ENCODE data around the gene SLF2. TPM values are rescaled to one million over a fixed set of nuclear protein-coding genes. Genes with fewer than 3 reads are reported as not detected.

The SLF2 gene
- total RNA-seq, 1 experiment from 2014 or later: 23.1 TPM

GRCh38 chr10:100902622-100903021 is 10.1 kb upstream of the SLF2 start:
- Histone ChIP-seq H3K9ac (ENCODE audit: extremely low read depth, insufficient read length, low read length) (no peak overlapping the region), H3K9me3 (ENCODE audit: control insufficient read depth, low read depth, low read length) (no peaks in the 10 kb centered on the region), H4K91ac (ENCODE audit: insufficient read length, low read depth, low read length) (no peak overlapping the region), H2BK15ac (ENCODE audit: low read depth, low read length) (no peak overlapping the region), H2BK12ac (ENCODE audit: insufficient read length, low read depth, low read length) (no peak overlapping the region), H3K18ac (ENCODE audit: insufficient read length, low read depth, low read length) (no peak overlapping the region), H3K14ac (ENCODE audit: insufficient read depth, low read length) (no peak overlapping the region), H2BK120ac (ENCODE audit: low read depth, low read length, poor library complexity, severe bottlenecking) (no peak overlapping the region), H3T11ph (ENCODE audit: low read length) (no peak overlapping the region), H3K4ac (ENCODE audit: low read depth, low read length) (no peak overlapping the region), H4K5ac (ENCODE audit: insufficient read length, low read depth, low read length) (no peak overlapping the region), H3K79me1 (ENCODE audit: insufficient read depth, low read depth, low read length, poor library complexity, severe bottlenecking) (no peaks in the 10 kb centered on the region), H2BK5ac (ENCODE audit: insufficient read length, low read length) (no peak overlapping the region), H2AK5ac (ENCODE audit: insufficient read length, low read length) (no peak overlapping the region), H3K4me1 (ENCODE audit: insufficient read depth, low read length) (no peaks in the 10 kb centered on the region), H2BK20ac (ENCODE audit: low read depth, low read length, poor library complexity, severe bottlenecking) (no peak overlapping the region), H3K27me3 (ENCODE audit: insufficient read depth, low read length) (no peaks in the 10 kb centered on the region), H3K27ac (ENCODE audit: insufficient read length, low read depth, low read length) (no peak overlapping the region), H3K23me2 (ENCODE audit: insufficient read length, low read depth, low read length, poor library complexity, severe bottlenecking) (no peaks in the 10 kb centered on the region), H2AFZ (ENCODE audit: low read length) (no peak overlapping the region), H3K23ac (ENCODE audit: insufficient read length, low read depth, low read length) (no peak overlapping the region), H3K79me2 (ENCODE audit: insufficient read depth, low read length) (no peaks in the 10 kb centered on the region), H3K4me2 (ENCODE audit: insufficient read depth, insufficient read length, low read length) (no peak overlapping the region), H4K20me1 (ENCODE audit: control insufficient read depth, insufficient read depth, insufficient read length) (no peaks in the 10 kb centered on the region), H4K8ac (replicated peaks; ENCODE audit: insufficient read length, low read depth, low read length) (no peak overlapping the region), H3K56ac (ENCODE audit: insufficient read length, low read depth, low read length) (no peak overlapping the region)
- H3K27me3 Mint-ChIP-seq (ENCODE audit: low read depth): peaks cover 3% of the 10 kb centered on the region
- H3K27ac Mint-ChIP-seq: no peak overlapping the region
- no peak for TF ChIP-seq CTCF (conservative IDR thresholded peaks at IDR 0.05)
- H3K36me3 Mint-ChIP-seq (ENCODE audit: insufficient read depth in 1 of 3, low read depth in 3 of 3): no peaks in the 10 kb centered on the region
- no CpG with 5 or more reads among the region's 7 CpGs for WGBS (ENCODE audit: extremely low coverage, insufficient read length, low lambda C conversion rate)
- no peak for DNase-seq
- H3K4me3 Mint-ChIP-seq: no peak overlapping the region
- no peaks in the 10 kb centered on the region for H3K9me3 Mint-ChIP-seq
- no peaks in the 10 kb centered on the region; a peak in 1 of 4 replicates for H3K4me1 Mint-ChIP-seq

All from H9 (cell line).